HG02798 (cell line): Measurements from ENCODE around the gene CDC73.
"Not testable (repeated sequence)": the region's sequence is repeated elsewhere in the genome, so short reads cannot be mapped to it uniquely, and the experiment has no call there.

Experiments
- ATAC-seq: cut with Tn5 transposase; IDR thresholded peaks from one replicate; pipeline ENCODE4 v1.9.1; 2021; ENCODE audit warnings: mild to moderate bottlenecking; ENCODE audit not compliant: unreplicated experiment, poor library complexity

The CDC73 gene

DNA sequence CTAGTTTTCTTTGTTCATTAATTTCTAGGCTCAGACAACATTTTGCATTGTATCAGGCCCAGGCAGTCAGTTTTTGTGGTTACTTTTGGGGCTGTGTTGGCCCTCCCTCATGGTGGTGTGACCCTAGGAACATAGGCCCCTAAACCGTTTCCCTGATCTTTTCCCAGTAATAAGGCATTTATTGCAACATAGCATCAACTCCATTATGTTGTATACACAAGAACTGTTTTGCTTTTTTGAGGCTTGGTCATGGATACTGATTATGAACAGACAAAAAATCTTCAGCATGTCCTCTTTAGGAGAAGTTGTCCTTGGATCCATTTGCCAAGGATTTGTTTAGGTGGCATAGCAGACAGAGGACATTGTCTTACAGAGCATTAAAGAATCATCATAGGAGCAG lies 54.3 kb downstream of the CDC73 start:
- no peak for ATAC-seq

DNA sequence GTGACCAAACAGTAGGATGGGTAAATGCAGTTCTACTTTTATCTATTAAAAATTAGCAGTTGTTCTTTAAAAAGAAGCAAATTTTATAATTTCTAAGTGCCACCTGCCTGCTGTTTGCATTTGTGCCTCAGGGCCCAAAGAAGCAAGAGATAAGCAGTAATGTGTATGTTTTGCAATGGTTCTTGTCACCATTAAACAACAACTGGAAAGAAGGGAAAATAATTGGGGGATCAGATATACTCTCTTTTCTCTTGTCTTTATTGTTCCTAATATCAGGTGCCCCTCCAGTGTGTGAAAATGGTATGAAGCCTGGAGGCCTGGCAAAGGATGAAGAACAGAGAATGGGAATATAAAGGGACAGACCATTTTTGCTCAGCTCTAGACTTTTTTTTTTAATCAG lies 55.0 kb downstream of the CDC73 start:
- ATAC-seq = no peak

GRCh38 chr1:193179094-193179493 lies 57.3 kb downstream of the CDC73 start:
- no peak for ATAC-seq

- ATAC-seq = no peak
These were observed 59.7 kb downstream of the CDC73 start for GRCh38 chr1:193181536-193181935.

GRCh38 chr1:193181985-193182384 lies 60.2 kb downstream of the CDC73 start:
- ATAC-seq = no peak

- peak; percentile 75 for ATAC-seq
These were observed 61.3 kb downstream of the CDC73 start for GRCh38 chr1:193183019-193183627.

DNA sequence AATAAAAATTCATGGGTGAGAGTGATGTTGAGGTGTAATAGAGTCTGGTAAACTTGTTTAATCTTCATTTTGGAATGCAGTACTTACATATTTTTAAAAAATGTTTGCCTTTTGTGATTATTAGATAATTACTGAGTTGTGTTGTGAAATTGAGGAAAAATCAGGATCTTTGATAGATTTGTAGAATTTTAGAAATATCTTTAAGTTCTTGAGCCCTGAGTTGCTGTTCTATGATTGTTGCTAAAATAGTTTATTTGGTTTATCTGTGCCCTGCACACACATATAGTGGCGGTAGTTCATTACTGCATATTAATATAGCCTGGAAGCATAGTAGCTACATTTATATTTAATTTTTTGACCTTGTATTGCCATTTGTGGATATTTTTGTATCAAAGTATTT lies 62.9 kb downstream of the CDC73 start:
- ATAC-seq = no peak

DNA sequence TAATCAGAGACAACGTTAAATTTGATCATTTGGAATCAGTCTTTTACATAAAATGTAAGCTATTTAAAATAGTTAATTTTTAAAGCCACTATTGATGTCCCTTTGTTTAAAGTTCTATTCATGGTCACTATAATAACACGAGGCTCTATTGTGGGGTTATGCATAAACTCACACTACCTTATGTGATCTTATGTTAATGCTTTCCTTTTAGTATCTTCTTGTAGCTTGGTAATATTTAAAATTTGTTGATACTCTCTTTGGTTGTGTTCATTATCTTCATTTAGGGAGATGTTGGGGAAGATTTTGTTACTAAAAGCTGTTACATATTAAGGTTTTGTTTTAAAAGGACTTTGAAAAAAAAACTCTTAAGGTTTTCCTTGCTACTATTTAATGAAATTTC lies 63.4 kb downstream of the CDC73 start:
- no peak for ATAC-seq

GRCh38 chr1:193185901-193186731 lies 64.3 kb downstream of the CDC73 start, which contains the start of gene B3GALT2:
TSS of gene B3GALT2 (minus strand) at chr1:193186613. CDS start at chr1:193181562, 5,051 bp downstream.
- ATAC-seq = no peak

- ATAC-seq = no peak
These were observed 65.3 kb downstream of the CDC73 start for GRCh38 chr1:193187114-193187513.

GRCh38 chr1:193188915-193189314 lies 67.1 kb downstream of the CDC73 start:
- ATAC-seq = not testable (repeated sequence)

- no peak for ATAC-seq
These were observed 67.7 kb downstream of the CDC73 start for GRCh38 chr1:193189442-193190095.

DNA sequence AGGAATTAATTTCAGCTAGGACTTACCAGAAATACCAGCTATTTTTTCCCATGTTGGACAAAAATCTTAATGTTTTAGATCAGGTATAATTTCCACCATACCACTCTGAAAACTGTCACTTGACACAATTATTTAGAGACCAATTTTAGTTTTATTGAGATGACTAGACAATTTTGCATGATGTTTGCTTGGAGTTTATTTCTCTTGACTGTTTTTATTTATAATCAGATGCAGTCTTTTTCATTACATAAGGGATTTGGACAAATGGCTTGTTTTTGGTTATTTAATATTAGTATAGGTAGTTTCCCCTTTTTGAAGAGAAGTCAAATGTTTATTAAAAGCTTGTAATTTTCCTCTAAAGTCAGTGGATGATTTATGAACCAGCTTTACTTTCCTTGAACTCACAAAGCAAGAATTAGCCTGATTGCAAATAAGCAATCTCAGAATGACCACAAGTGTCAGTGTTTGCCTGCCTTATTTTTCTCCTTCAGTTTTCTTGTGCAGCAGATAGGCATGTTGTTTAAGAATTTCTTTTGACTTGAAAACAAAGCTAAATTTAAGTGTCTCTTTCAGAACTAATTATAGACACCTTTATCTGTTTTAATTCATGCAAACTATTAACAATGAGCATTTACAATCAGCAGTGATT lies 68.4 kb downstream of the CDC73 start:
- no peak for ATAC-seq

- ATAC-seq = no peak
These were observed 70.8 kb downstream of the CDC73 start for GRCh38 chr1:193192586-193192985.

GRCh38 chr1:193199940-193200339 lies 78.1 kb downstream of the CDC73 start:
- no peak for ATAC-seq

- ATAC-seq = no peak
These were observed 79.2 kb downstream of the CDC73 start for GRCh38 chr1:193201021-193201420.

DNA sequence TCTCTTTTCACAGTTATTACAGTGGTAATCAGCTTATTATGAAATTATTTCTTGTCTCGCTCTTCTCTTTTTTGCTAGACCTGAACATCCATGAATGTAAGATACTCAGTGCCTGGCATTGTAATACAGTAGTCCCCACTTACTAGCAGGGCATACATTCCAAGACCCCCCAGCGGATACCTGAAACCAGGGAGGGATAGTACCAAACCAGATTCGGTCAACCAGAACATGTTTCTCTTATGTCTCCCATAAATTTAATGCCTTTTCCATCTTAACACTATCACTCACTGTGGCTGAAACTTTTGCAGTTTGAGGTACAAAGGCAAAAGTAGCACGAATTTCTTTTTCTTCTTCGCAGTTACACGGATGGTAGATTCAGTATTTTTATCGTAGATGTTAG lies 89.2 kb downstream of the CDC73 start:
- ATAC-seq = no peak

DNA sequence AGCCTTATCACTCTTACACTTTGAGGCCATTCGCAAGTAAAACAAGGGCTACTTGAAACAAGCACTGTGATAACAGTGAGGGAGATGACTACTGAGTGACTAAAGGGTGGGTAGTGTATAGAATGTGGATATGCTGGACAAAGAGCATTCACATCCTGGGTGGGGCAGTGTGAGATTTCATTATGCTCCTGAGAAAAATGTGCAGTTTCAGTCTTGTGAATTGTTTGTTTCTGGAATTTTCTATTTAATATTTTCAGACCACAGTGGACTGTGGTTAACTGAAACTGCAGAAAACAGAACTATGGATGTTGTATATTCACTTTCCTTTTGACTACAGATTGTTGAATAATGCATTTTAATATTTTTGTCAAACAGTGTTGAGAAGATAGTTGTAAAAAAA lies 89.7 kb downstream of the CDC73 start:
- peak; percentile 82 for ATAC-seq

GRCh38 chr1:193212637-193213036 lies 90.8 kb downstream of the CDC73 start:
- no peak for ATAC-seq

GRCh38 chr1:193213998-193214397 lies 92.2 kb downstream of the CDC73 start:
- ATAC-seq = no peak

DNA sequence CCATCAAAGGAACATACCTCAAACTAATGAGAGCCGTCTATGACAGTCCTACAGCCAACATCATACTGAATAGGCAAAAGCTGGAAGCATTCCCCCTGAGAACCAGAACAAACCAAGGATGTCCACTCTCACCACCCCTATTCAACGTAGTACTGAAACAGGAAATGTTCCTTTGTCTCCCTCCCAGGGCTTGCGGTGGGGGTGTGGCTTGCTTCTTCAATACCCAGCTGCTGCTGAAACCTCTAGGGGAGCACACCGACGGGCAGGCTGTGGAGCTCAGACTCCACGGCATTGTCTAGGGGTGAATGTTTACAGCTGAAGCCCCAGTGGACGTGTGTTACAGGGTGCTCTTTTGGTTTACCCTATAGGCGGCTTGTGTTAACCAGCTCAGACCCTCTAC lies 95.1 kb downstream of the CDC73 start:
- ATAC-seq = peak; percentile 60
